Ovary (tissue), 3 donors: ENCODE measurements around the gene NECTIN1.

Experiments
- CTCF ChIP-seq, 3 donors: fragments of 450-650 bp in 2 of 3; fragments of 200-600 bp in 1 of 3; IDR thresholded peaks; one replicate each; pipeline versions ENCODE4 v1.5.1 to v1.8.0; 2016 to 2022; ENCODE audit warnings: antibody characterized with exemption in 3 of 3, mild to moderate bottlenecking in 1 of 3
- EP300 ChIP-seq: sonication (generic); formaldehyde crosslinking; IDR thresholded peaks from one replicate; pipeline ENCODE4 v1.6.1; 2017; ENCODE audit warnings: antibody characterized with exemption
- POLR2A ChIP-seq: fragments of 450-650 bp; IDR thresholded peaks from one replicate; pipeline ENCODE4 v1.6.1; 2017; ENCODE audit warnings: antibody characterized with exemption, mild to moderate bottlenecking, moderate library complexity
- donor health status: DM: no; HTN: no; CAD: no.

GRCh38 chr11:119755356-119756071 lies 26.5 kb upstream of the NECTIN1 start:
- TF ChIP-seq CTCF (IDR thresholded peaks at IDR 0.05) (no peak), POLR2A (no peak), EP300 (no peak)
